HL-60 (cell line): ENCODE measurements around the gene CERS4.

ENCODE experiments used
- POLR2AphosphoS5 ChIP-seq: IDR thresholded peaks from 2 replicates; pipeline ENCODE4 v1.6.1; 2012; ENCODE audit warnings: low read depth
- SPI1 ChIP-seq: IDR thresholded peaks from 2 replicates; pipeline ENCODE4 v1.6.1; 2012; ENCODE audit warnings: low read depth, mild to moderate bottlenecking, borderline replicate concordance
- TF ChIP-seq, protein P1 (sequence below): IDR thresholded peaks from one replicate; pipeline ENCODE4 v1.5.1; 2011; ENCODE audit warnings: low read length, control low read depth, inconsistent platforms; ENCODE audit not compliant: insufficient read depth

DNA sequence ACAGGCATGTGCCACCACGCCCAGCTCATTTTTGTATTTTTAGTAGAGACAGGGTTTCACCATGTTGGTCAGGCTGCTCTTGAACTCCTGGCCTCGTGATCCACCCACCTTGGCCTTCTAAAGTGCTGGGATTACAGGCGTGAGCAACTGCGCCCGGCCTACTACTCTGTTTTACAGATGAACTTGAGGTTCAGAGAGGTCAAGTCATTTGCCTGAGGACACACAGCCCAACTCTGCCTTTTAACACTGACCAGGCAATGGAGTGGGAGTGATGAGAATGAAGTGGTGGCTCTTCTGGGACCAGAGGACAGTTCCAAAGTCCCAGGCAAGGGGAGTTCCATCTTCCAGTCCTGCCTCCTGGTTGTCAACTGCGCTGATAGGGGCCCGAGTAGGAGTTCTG lies 41.4 kb downstream of the CERS4 start:
- TF ChIP-seq, protein P1, sequence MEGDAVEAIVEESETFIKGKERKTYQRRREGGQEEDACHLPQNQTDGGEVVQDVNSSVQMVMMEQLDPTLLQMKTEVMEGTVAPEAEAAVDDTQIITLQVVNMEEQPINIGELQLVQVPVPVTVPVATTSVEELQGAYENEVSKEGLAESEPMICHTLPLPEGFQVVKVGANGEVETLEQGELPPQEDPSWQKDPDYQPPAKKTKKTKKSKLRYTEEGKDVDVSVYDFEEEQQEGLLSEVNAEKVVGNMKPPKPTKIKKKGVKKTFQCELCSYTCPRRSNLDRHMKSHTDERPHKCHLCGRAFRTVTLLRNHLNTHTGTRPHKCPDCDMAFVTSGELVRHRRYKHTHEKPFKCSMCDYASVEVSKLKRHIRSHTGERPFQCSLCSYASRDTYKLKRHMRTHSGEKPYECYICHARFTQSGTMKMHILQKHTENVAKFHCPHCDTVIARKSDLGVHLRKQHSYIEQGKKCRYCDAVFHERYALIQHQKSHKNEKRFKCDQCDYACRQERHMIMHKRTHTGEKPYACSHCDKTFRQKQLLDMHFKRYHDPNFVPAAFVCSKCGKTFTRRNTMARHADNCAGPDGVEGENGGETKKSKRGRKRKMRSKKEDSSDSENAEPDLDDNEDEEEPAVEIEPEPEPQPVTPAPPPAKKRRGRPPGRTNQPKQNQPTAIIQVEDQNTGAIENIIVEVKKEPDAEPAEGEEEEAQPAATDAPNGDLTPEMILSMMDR: no peak
- TF ChIP-seq SPI1: no peak
- no peak for TF ChIP-seq POLR2AphosphoS5
